ENCODE results near the gene STOX2.

DNA sequence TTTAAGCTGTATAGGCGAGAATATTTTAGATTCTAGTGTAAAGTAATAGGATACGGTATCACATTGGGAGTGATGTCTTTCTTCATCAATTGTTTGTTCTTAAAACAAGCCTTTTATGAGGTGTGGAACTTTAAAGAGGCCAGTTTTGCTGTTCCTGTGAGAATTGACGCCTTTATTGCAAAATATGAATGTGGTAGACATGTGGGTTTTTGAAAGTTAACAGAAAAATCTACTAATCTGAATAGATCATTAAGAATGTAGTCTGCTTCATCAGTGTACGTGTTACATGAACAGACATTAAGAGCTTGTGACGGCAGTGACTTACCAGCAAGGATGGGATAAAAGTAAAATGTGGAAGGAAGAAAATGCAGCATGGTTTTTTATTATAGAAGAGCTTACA lies 63.8 kb downstream of the STOX2 start:
- TF ChIP-seq, protein P1, sequence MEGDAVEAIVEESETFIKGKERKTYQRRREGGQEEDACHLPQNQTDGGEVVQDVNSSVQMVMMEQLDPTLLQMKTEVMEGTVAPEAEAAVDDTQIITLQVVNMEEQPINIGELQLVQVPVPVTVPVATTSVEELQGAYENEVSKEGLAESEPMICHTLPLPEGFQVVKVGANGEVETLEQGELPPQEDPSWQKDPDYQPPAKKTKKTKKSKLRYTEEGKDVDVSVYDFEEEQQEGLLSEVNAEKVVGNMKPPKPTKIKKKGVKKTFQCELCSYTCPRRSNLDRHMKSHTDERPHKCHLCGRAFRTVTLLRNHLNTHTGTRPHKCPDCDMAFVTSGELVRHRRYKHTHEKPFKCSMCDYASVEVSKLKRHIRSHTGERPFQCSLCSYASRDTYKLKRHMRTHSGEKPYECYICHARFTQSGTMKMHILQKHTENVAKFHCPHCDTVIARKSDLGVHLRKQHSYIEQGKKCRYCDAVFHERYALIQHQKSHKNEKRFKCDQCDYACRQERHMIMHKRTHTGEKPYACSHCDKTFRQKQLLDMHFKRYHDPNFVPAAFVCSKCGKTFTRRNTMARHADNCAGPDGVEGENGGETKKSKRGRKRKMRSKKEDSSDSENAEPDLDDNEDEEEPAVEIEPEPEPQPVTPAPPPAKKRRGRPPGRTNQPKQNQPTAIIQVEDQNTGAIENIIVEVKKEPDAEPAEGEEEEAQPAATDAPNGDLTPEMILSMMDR (IDR thresholded peaks at IDR 0.05), result no peak
- TF ChIP-seq POLR2A (IDR thresholded peaks at IDR 0.05), result no peak
